ENCODE results near the gene DNAJC25. TPM values are rescaled to one million over a fixed set of nuclear protein-coding genes. Genes with fewer than 3 reads are reported as not detected.
A peak's percentile ranks its signal among the peaks of the same experiment; 100 is the strongest.

The DNAJC25 gene
- total RNA-seq, 1 donor from 2014 or later = 6.9 TPM

DNA sequence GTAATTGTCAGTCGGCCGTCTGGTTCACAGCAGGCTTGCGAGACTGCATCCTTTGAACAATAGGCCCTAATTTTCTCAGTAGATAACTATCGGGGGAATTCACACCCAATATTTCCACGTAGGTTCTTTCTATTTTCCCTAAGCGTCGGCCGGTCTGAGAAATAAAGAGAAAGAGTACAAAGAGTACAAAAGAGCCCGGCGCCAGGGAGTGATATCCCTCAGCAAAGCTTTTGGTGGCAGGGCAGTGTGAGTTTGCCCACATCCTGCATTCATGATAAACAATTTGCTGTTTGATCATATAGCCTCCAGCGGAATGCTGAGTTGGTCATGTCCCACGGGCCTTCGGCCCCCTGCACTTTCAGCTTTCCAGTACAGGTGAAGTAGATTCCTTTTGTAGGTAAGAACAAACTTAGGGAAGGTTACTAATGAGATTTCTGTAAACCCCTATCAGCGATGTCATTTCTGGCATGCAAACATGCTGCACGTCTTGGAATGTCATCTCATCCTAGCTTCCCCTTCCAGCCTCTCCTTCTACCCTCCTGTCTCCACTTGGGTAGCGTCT lies 27.0 kb upstream of the DNAJC25 start:
- Mint-ChIP-seq H3K4me1 (ENCODE audit: low read depth) (peaks cover 17% of the 10 kb centered on the region), H3K4me3 (ENCODE audit: unreplicated experiment) (no peak overlapping the region), H3K27me3 (ENCODE audit: low read depth) (peaks cover 2% of the 10 kb centered on the region), H3K9me3 (ENCODE audit: low read depth) (no peaks in the 10 kb centered on the region), H3K36me3 (ENCODE audit: low read depth) (no peaks in the 10 kb centered on the region), H3K27ac (ENCODE audit: unreplicated experiment) (no peak overlapping the region)
- TF ChIP-seq, protein P1, sequence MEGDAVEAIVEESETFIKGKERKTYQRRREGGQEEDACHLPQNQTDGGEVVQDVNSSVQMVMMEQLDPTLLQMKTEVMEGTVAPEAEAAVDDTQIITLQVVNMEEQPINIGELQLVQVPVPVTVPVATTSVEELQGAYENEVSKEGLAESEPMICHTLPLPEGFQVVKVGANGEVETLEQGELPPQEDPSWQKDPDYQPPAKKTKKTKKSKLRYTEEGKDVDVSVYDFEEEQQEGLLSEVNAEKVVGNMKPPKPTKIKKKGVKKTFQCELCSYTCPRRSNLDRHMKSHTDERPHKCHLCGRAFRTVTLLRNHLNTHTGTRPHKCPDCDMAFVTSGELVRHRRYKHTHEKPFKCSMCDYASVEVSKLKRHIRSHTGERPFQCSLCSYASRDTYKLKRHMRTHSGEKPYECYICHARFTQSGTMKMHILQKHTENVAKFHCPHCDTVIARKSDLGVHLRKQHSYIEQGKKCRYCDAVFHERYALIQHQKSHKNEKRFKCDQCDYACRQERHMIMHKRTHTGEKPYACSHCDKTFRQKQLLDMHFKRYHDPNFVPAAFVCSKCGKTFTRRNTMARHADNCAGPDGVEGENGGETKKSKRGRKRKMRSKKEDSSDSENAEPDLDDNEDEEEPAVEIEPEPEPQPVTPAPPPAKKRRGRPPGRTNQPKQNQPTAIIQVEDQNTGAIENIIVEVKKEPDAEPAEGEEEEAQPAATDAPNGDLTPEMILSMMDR (IDR thresholded peaks at IDR 0.05) = no peak
- no peak for DNase-seq (ENCODE audit: low spot score)

GRCh38 chr9:111605041-111605559 lies 26.0 kb upstream of the DNAJC25 start:
- H3K27me3 Mint-ChIP-seq (ENCODE audit: low read depth) = peaks cover 2% of the 10 kb centered on the region
- no peak overlapping the region for H3K27ac Mint-ChIP-seq (ENCODE audit: unreplicated experiment)
- no peaks in the 10 kb centered on the region for H3K9me3 Mint-ChIP-seq (ENCODE audit: low read depth)
- H3K4me1 Mint-ChIP-seq (ENCODE audit: low read depth) = peaks cover 10% of the 10 kb centered on the region
- no peaks in the 10 kb centered on the region for H3K36me3 Mint-ChIP-seq (ENCODE audit: low read depth)
- no peak for DNase-seq (ENCODE audit: low spot score)
- no peak overlapping the region for H3K4me3 Mint-ChIP-seq (ENCODE audit: unreplicated experiment)
- TF ChIP-seq, protein P1 (IDR thresholded peaks at IDR 0.05) = no peak

- Mint-ChIP-seq H3K9me3 (ENCODE audit: low read depth) (no peaks in the 10 kb centered on the region), H3K4me1 (ENCODE audit: low read depth) (peaks cover 7% of the 10 kb centered on the region), H3K4me3 (ENCODE audit: unreplicated experiment) (no peak overlapping the region), H3K27ac (ENCODE audit: unreplicated experiment) (no peak overlapping the region), H3K27me3 (ENCODE audit: low read depth) (peaks cover 2% of the 10 kb centered on the region), H3K36me3 (ENCODE audit: low read depth) (no peaks in the 10 kb centered on the region)
- no peak for DNase-seq (ENCODE audit: low spot score)
- TF ChIP-seq, protein P1 (IDR thresholded peaks at IDR 0.05) = no peak
These were observed 21.0 kb upstream of the DNAJC25 start for GRCh38 chr9:111610149-111610548.

- DNase-seq (ENCODE audit: low spot score) = no peak
- H3K36me3 Mint-ChIP-seq (ENCODE audit: low read depth) = no peaks in the 10 kb centered on the region
- no peak overlapping the region for H3K4me3 Mint-ChIP-seq (ENCODE audit: unreplicated experiment)
- H3K4me1 Mint-ChIP-seq (ENCODE audit: low read depth) = peaks cover 8% of the 10 kb centered on the region
- H3K9me3 Mint-ChIP-seq (ENCODE audit: low read depth) = no peaks in the 10 kb centered on the region
- H3K27ac Mint-ChIP-seq (ENCODE audit: unreplicated experiment) = no peak overlapping the region
- TF ChIP-seq, protein P1 (IDR thresholded peaks at IDR 0.05) = no peak
- H3K27me3 Mint-ChIP-seq (ENCODE audit: low read depth) = no peaks in the 10 kb centered on the region
These were observed 20.3 kb upstream of the DNAJC25 start for GRCh38 chr9:111610845-111611244.

GRCh38 chr9:111613436-111614040 lies 17.6 kb upstream of the DNAJC25 start:
- H3K4me1 Mint-ChIP-seq (ENCODE audit: low read depth) = peaks cover 15% of the 10 kb centered on the region
- H3K4me3 Mint-ChIP-seq (ENCODE audit: unreplicated experiment) = no peak overlapping the region
- no peaks in the 10 kb centered on the region for H3K27me3 Mint-ChIP-seq (ENCODE audit: low read depth)
- no peaks in the 10 kb centered on the region for H3K9me3 Mint-ChIP-seq (ENCODE audit: low read depth)
- DNase-seq (ENCODE audit: low spot score) = no peak
- TF ChIP-seq, protein P1 (IDR thresholded peaks at IDR 0.05) = no peak
- H3K36me3 Mint-ChIP-seq (ENCODE audit: low read depth) = no peaks in the 10 kb centered on the region
- H3K27ac Mint-ChIP-seq (ENCODE audit: unreplicated experiment) = peak overlapping the region; percentile 45

Measured in chondrocyte (in vitro differentiated cells).